HFF-Myc (cell line): ENCODE measurements around the gene F2.
"Not testable (repeated sequence)": the region's sequence is repeated elsewhere in the genome, so short reads cannot be mapped to it uniquely, and the experiment has no call there.

Experiments used
- DNase-seq: peaks from one replicate; pipeline ENCODE4 v3.0.0-alpha.2; 2011; ENCODE audit warnings: low read depth; ENCODE audit errors: extremely low read depth
- H3K4me3 ChIP-seq: replicated peaks from 2 replicates; pipeline ENCODE4 v1.5.1; 2011; ENCODE audit warnings: low read depth, mild to moderate bottlenecking, control low read depth, low read length
- TF ChIP-seq, protein P1 (sequence below): IDR thresholded peaks from 2 replicates; pipeline ENCODE4 v1.5.1; 2012; ENCODE audit warnings: mild to moderate bottlenecking, low read depth, low read length, control low read depth; ENCODE audit errors: missing control alignments

Gene F2

DNA sequence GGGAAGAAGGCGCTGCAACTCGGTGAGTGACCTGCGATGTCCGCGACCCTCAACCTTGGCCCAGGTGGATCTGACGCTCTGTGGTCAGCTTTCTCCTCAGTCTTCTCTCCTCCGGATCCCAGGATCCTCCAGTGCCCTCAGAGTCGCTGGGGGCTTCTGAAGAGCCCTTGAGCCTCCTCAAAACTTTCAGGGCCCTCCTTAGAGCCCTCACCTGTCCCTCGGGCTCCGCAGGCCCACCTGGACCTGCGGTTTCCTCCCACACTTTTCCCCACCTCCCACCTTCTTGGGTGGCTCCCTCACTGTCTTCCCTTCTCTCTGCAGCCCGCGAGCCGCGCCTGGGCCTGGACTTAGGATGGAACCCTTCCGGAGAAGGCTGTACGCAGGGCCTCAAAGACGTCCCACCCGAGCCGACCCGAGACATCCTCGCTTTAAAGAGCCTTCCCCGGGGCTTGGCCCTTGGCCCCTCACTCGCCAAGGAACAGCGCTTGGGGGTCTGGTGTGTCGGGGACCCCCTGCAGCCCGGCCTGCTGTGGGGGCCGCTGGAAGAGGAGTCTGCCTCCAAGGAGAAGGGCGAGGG, 17.8 kb upstream of the F2 start:
- no peak for DNase-seq
- peak overlapping the region; percentile 99 for H3K4me3 ChIP-seq
- TF ChIP-seq, protein P1, sequence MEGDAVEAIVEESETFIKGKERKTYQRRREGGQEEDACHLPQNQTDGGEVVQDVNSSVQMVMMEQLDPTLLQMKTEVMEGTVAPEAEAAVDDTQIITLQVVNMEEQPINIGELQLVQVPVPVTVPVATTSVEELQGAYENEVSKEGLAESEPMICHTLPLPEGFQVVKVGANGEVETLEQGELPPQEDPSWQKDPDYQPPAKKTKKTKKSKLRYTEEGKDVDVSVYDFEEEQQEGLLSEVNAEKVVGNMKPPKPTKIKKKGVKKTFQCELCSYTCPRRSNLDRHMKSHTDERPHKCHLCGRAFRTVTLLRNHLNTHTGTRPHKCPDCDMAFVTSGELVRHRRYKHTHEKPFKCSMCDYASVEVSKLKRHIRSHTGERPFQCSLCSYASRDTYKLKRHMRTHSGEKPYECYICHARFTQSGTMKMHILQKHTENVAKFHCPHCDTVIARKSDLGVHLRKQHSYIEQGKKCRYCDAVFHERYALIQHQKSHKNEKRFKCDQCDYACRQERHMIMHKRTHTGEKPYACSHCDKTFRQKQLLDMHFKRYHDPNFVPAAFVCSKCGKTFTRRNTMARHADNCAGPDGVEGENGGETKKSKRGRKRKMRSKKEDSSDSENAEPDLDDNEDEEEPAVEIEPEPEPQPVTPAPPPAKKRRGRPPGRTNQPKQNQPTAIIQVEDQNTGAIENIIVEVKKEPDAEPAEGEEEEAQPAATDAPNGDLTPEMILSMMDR, result no peak

DNA sequence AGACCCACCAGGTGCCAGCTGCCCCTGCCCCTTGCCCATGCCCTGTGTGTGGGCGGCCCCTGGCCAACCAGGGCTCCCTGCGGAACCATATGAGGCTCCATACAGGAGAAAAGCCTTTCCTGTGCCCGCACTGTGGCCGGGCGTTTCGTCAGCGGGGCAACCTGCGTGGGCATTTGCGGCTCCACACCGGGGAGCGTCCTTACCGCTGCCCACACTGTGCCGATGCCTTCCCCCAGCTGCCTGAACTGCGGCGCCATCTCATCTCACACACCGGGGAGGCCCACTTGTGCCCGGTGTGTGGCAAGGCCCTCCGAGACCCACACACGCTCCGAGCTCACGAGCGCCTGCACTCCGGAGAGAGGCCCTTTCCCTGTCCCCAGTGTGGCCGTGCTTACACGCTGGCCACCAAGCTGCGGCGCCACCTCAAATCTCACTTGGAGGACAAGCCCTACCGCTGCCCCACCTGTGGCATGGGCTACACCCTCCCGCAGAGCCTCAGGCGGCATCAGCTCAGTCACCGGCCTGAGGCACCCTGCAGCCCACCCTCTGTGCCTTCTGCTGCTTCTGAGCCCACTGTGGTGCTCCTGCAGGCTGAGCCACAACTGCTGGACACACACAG, 13.8 kb upstream of the F2 start:
- no peak overlapping the region for H3K4me3 ChIP-seq
- TF ChIP-seq, protein P1, result no peak
- no peak for DNase-seq

DNA sequence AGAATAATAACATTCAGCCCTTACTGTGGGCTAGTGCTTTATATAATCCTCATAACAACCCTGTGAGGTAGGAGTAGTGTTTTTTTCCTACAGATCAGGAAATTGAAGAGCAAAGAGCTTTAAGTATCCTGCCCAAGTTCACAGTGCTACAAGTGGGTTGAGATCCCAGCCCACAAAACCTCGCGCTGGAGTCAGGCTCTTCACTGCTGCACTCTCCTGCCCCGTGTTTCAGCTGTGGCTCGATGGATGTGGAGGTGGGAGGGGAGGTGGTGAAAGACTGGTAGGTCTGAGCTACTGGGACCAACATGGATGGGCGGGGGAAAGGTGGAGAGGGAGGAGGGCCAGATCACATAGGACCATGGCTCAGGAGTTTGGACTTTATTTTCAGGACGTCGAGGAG, 12.1 kb upstream of the F2 start:
- DNase-seq, result no peak
- no peak overlapping the region for H3K4me3 ChIP-seq
- TF ChIP-seq, protein P1, result no peak

DNA sequence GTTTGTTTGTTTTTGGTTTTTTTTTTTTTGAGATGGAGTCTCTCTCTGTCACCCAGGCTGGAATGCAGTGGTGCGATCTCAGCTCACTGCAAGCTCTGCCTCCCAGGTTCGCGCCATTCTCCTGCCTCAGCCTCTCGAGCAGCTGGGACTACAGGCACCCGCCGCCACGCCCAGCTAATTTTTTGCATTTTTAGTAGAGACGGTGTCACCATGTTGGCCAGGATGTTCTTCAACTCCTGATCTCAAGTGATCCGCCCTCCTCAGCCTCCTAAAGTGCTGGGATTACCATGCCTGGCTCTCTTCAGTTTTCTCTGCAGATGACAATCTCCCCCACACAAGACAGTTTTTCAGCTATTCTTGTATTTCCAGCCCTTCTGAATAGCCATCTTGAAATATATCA, 9.7 kb upstream of the F2 start:
- DNase-seq, H3K4me3 ChIP-seq: not testable (repeated sequence)

DNA sequence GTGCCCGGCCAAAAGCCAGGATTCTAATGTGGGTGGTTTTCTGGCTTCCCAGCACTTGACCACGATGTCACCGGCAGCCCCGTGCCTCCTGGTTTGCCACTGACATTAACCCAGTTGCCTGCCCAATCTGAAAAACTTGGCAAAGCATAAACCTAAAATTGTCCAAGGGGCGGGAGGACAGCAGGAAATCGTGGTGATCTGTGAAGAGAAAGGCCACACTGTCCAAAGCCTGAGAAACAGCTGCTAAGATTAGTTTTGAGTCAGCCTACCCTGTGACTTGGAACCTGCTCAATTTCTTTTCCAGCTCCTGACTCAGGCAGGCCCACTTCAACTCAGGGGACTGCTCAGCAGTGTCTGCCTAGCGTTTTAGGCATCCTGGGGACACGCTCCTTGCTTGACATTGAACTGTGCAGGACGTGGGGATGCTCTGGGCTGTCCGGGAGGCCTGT, 8.2 kb upstream of the F2 start:
- DNase-seq, result peak; percentile 51
- TF ChIP-seq, protein P1, result no peak
- H3K4me3 ChIP-seq, result no peak overlapping the region

DNA sequence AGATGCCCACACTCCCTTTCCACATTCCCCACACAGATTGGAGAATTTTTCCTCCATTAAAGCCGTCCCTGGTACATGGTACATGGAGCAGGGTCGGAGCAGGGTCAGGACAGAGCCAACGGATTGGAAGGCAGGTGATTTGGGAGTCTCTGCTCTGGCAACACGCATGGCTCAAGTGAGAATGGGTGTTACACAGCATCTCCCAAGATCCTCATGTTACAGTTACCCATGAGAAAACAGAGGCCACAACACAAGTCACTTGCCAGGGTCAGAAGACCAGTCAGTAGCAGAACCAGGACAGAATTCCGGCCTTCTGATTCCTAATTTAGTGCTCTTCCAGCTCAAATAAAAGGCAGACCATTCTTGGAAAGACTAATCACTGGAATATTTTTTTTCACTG, 7.7 kb upstream of the F2 start:
- TF ChIP-seq, protein P1, result no peak
- no peak overlapping the region for H3K4me3 ChIP-seq
- no peak for DNase-seq

DNA sequence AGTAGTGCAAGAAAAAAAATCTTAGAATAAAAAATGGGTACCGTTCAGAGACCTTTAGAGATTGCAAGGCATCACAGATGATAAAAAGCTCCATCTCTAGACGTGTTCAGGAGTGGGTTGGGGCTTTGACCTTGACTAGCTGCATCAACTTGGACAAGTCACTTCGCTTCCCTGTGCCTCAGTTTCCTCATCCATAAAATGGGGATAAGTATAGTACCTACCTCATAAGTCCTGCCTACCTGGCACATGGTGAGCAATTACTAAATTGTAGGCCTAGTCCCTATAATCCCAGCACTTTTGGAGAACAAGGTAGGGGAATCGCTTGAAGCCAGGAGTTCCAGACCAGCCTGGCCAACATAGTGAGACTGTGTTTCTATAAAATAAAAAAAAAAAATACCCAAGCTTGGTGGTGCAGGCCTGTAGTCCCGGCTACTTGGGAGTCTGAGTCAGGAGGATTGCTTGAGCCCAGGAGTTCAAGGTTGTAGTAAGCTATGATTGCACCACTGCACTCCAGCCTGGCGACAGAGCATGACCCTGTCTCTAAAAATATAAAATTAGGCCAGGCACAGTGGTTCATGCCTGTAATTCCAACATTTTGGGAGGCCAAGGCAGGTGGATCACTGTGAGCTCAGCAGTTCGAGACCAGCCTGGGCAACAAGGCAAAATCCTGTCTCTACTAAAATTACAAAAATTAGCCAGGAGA, 6.0 kb upstream of the F2 start:
- no peak for DNase-seq
- TF ChIP-seq, protein P1, result no peak
- H3K4me3 ChIP-seq, result no peak overlapping the region

DNA sequence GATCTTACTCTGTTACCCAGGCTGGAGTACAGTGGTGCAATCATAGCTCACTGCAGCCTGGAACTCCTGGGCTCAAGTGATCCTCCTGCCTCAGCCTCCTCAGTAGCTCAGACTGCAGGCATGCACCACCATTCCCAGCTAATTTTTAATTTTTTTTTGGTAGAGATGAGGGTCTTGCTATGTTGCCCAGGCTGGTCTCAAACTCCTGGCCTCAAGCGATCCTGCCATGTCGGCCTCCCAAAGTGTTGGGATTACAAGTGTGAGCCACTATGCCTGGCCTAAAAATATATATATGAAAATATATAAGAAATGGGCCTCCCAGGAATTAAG, 1.2 kb upstream of the F2 start:
- H3K4me3 ChIP-seq, DNase-seq: not testable (repeated sequence)
